B cell (primary cell): ENCODE results near the gene LY9.

Experiments
- EZH2 ChIP-seq: IDR thresholded peaks from 2 replicates; pipeline ENCODE4 v1.6.1; 2012; ENCODE audit warnings: borderline replicate concordance, low read depth, mild to moderate bottlenecking, moderate library complexity, low read length; ENCODE audit not compliant: insufficient read depth, poor library complexity, severe bottlenecking
- TF ChIP-seq, protein P1 (sequence below): fragments of 200-600 bp; IDR thresholded peaks from one replicate; pipeline ENCODE4 v1.8.0; 2022; ENCODE audit warnings: antibody characterized with exemption, mild to moderate bottlenecking

DNA sequence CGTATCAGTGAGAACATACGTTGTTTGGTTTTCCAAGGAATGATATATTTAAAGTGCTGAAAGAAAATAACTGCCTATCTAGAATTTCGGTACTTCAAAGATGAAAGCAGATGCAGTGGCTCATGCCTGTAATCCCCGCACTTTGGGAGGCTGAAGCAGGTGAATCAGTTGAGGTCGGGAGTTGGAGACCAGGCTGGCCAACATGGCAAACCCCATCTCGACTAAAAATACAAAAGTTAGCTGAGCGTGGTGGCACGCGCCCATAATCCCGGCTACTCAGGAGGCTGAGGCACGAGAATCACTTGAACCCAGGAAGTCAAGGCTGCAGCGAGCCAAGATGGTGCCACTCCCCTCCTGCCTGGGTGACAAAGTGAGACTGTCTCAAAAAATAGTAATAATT is 50.3 kb downstream of the LY9 start:
- TF ChIP-seq, protein P1, sequence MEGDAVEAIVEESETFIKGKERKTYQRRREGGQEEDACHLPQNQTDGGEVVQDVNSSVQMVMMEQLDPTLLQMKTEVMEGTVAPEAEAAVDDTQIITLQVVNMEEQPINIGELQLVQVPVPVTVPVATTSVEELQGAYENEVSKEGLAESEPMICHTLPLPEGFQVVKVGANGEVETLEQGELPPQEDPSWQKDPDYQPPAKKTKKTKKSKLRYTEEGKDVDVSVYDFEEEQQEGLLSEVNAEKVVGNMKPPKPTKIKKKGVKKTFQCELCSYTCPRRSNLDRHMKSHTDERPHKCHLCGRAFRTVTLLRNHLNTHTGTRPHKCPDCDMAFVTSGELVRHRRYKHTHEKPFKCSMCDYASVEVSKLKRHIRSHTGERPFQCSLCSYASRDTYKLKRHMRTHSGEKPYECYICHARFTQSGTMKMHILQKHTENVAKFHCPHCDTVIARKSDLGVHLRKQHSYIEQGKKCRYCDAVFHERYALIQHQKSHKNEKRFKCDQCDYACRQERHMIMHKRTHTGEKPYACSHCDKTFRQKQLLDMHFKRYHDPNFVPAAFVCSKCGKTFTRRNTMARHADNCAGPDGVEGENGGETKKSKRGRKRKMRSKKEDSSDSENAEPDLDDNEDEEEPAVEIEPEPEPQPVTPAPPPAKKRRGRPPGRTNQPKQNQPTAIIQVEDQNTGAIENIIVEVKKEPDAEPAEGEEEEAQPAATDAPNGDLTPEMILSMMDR, result no peak
- no peak for TF ChIP-seq EZH2
